HS-5 (cell line): Measurements from ENCODE around the gene TROAP.
A peak's percentile ranks its signal among the peaks of the same experiment; 100 is the strongest.
"Not testable (repeated sequence)": the region's sequence is repeated elsewhere in the genome, so short reads cannot be mapped to it uniquely, and the experiment has no call there.

Experiments
- DNase-seq: peaks from one replicate; pipeline ENCODE4 v3.0.0-alpha.2; 2012; ENCODE audit warnings: low read depth

The TROAP gene, protein sequence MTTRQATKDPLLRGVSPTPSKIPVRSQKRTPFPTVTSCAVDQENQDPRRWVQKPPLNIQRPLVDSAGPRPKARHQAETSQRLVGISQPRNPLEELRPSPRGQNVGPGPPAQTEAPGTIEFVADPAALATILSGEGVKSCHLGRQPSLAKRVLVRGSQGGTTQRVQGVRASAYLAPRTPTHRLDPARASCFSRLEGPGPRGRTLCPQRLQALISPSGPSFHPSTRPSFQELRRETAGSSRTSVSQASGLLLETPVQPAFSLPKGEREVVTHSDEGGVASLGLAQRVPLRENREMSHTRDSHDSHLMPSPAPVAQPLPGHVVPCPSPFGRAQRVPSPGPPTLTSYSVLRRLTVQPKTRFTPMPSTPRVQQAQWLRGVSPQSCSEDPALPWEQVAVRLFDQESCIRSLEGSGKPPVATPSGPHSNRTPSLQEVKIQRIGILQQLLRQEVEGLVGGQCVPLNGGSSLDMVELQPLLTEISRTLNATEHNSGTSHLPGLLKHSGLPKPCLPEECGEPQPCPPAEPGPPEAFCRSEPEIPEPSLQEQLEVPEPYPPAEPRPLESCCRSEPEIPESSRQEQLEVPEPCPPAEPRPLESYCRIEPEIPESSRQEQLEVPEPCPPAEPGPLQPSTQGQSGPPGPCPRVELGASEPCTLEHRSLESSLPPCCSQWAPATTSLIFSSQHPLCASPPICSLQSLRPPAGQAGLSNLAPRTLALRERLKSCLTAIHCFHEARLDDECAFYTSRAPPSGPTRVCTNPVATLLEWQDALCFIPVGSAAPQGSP

GRCh38 chr12:49322708-49323523 is at the start of gene TROAP:
Gene TROAP (plus strand): TSS chr12:49323255. CDS start chr12:49323609, 354 bp downstream.
- DNase-seq = peak; percentile 94

DNA sequence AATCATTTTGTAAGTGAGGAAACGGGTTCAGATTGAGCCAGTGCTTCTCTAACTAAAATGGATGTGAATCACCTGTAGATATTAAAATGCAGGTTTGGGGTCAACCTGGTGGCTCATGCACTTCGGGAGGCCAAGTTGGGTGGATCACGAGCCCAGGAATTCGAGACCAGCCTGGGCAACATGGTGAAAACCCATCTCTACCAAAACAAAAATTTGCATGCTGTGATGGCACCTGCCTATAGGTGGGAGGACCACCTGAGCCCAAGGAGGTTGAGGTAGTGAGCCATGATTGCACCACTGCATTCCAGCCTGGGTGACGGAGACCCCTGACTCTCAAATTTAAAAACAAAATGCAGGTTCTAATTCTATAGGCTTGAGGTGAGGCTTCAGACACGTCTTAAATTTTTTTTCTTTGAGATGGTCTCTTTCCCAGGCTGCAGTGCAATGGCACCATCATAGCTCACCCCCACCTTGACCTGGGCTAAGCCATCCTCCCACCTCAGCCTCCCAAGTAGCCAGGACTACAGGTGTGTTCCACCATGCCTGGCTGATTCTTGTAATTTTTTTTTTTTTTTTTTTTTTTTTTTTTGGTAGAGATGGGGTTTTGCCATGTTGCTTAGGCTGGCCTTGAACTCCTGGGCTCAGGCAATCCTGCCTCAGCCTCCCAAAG is 49.2 kb upstream of the TROAP start:
- no peak for DNase-seq

DNA sequence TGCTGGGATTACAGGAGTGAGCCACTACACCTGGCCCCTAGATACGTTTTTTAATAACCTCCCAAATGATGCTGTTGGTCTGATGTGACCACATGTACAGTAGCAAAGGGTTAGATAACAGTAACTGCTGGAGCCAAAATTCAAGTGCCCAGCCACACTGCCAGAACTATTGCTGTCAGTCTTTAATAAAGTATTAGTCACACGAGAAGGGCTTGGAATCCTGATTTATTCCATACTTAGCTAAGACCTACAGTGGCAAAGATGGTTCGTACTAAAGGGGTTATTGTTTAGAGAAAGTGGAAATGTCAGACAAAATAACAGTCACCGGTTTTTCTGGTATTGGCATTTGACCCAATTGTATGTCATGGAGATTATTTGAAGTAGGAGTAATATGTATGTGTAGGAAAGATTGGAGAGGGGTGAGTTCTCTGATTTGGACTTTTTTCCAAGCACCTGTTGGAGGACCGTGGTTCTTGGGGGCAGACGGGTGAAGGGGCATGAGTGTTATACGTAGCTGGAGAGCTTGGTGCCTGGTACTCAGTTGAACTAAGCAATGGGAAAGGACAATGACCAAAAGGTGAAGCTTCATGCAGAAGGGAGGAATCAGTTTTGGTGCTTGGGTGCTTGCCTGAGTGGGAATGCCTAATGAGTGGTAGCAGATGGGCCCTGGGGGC is 48.5 kb upstream of the TROAP start:
- DNase-seq = no peak

DNA sequence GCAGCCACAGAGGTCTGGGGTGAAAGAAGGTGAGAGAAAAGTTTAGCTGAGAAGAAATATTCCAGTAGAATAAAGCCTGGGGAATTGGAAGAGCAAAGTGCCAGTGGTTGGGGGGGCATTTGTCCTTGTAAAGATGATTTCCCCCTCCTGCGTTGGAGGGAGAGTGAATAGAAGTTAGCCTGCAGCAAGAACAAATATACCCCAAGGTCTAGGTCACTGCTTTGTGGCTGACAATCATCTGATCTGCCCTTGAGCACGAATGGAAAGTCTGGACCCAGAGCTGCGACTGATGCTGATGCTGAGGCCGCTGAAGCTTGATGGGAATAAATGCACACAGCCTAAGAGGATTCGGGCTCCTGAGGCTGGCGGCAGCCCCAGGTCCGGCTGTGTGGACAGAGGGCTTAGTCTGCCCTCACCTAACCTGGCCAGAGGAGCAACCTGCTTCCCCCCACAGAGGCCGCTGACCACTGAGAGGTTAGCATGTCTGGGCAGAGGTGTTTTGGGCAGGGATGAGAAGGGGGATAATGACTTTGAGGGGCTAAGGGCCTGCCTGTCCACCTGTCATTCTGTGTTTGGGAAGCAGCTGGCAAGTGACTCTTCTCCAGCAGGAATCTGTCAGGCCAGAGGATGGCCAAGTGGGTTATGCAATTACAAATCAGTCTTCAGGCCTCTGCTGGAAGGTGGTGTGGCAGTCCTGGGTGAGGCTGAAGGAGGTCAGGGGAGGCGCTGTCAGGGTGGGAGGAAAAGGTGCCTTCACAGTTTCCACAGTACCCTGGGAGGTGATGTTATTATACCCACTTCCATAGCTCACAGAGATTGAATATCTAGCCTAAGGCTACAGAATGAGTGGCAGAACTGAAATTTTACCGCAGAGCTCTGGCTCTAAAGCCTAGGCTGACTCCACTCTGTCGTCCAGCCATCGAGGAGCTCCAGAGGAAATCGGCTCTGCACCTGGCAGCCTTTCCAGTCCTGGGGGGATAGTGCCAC is 46.5 kb upstream of the TROAP start:
- DNase-seq = no peak

- DNase-seq = no peak
Observed at GRCh38 chr12:49277466-49277865, 45.6 kb upstream of the TROAP start.

- no peak for DNase-seq
Observed at GRCh38 chr12:49279706-49280159, 43.3 kb upstream of the TROAP start.

DNA sequence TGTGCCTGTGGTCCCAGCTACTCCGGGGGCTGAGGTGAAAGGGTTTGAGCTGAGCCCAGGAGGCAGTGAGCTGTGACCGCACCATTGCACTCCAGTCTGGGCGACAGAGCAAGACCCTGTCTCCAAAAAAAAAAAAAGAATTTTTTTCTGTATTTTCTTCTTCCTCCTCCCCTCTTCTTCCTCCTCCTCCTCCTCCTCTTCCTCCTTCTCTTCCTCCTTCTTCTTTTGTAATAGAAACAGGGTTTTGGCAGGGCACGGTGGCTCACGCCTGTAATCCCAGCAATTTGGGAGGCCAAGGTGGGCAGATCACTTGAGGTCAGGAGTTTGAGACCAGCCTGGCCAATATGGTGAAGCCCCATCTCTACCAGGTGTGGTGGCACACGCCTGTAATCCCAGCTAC is 42.5 kb upstream of the TROAP start:
- DNase-seq = not testable (repeated sequence)

GRCh38 chr12:49282302-49282701 is 40.8 kb upstream of the TROAP start:
- DNase-seq = no peak

DNA sequence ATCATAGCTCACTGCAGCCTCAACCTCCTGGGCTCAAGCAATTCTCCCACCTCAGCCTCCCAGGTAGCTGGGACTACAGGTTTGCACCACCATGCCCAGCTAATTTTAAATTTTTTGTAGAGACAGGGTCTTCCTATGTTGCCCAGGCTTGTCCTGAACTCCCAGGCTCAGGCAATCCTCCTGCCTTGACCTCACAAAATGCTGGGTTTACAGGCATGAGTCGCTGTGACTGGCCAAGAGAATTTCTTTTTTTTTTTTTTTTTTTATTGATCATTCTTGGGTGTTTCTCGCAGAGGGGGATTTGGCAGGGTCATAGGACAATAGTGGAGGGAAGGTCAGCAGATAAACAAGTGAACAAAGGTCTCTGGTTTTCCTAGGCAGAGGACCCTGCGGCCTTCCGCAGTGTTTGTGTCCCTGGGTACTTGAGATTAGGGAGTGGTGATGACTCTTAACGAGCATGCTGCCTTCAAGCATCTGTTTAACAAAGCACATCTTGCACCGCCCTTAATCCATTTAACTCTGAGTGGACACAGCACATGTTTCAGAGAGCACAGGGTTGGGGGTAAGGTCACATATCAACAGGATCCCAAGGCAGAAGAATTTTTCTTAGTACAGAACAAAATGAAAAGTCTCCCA is 40.2 kb upstream of the TROAP start:
- not testable (repeated sequence) for DNase-seq

GRCh38 chr12:49283541-49284429 is 39.3 kb upstream of the TROAP start:
- no peak for DNase-seq

DNA sequence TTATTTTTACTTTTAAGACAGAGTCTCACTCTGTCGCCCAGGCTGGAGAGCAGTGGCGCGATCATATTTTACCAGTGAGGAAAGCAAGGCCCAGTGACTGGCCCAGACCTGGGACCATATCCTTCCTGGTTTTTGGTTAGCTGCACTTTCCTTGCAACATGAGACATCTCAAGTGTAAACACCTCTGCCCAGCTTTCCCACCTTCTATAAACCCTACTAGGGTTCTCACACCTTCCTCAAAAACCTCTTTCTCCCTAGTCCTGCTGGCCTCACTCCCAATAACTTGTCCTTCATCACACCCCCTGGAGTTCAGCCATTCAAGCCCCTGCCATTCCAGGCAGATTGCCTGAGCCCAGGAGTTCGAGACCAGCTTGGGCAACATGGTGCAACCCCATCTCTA is 38.4 kb upstream of the TROAP start:
- no peak for DNase-seq

GRCh38 chr12:49287876-49288275 is 35.2 kb upstream of the TROAP start:
- no peak for DNase-seq

- DNase-seq = no peak
Observed at GRCh38 chr12:49288412-49288853, 34.6 kb upstream of the TROAP start.

- DNase-seq = no peak
Observed at GRCh38 chr12:49288922-49289555, 34.0 kb upstream of the TROAP start.

DNA sequence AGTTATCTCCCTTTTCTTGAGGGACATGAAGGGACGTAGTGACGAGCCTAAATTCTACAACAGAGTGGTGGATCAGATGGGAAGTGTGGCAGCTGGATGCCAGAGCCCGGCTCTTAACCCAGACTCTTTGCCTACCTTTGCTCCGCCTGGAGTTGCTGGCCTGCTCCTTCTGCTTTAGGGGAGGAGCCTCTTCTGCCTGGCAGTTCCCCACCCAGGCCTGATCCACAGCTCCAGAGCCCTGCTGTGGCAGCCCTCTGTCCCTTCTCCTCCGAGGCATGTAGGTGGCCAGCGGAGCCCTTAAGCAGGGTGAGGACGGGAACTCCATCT is 30.4 kb upstream of the TROAP start:
- no peak for DNase-seq

DNA sequence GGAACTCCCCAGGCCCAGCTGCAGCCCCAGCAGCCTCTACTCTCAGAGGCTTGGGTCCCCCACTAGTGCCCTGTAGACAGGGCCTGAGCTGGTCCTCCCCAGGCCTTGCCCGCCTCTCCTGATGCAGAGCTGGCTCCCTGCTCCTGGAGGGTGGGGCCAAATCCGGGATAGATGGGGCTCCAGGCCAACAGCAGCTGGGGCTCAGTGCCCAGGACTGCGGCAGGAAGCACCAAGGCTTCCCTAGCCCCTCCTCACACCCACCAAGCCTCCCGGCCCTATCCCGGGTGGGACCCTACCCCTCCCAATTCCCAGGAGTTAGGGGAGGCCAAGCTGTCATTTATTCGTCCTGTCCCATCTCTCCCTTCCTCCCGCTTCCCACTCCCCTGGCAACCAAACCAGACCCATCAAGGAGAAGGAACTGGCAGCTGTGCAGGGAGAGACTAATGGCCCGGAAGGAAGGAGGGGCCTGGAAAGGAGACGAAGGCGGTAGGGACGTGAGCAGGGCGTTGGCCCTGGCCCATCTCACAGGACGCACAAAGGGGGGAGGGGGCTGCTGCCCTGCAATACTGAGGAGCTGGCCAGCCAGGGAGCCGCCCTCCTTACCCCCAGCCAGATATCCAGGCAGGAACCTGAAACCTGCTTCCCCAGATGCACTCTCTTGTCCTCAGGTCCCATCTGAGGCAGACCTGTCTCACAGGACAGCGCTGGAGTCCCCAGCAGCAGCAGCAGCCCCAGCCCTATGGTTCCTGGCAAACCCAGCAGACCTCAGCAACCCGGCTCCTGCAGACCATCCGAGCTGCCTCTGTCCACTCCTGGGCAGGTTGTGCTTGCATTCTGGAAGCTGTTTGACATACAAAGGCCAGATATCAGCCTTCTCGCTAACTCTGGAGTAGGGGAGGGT is 29.7 kb upstream of the TROAP start:
- no peak for DNase-seq
